Measurements from ENCODE around the gene PRTFDC1. TPM values are rescaled to one million over a fixed set of nuclear protein-coding genes. Genes with fewer than 3 reads are reported as not detected.

The PRTFDC1 gene
- total RNA-seq, 4 donors from 2014 or later: 0.31 to 5.4 (median 2.3) TPM; not detected in 1

DNA sequence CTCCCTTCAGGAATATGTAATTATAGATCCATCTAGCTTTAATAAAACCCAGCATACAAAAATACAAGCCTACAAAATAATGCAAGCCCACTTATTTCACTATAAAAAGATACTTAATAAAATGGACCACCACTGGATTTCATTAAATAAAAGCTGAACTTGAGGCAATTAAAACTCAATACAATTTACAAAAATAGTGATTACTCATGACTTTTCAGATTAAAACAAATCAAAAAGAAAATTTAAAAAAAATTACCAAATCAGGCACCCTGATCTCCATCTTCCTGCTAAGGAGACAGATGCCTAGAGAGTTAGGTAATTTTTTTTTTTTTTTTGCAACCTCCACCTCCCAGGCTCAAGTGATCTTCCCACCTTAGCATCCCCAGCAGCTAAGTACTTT lies 41.8 kb downstream of the PRTFDC1 start:
- TF ChIP-seq, protein P1, sequence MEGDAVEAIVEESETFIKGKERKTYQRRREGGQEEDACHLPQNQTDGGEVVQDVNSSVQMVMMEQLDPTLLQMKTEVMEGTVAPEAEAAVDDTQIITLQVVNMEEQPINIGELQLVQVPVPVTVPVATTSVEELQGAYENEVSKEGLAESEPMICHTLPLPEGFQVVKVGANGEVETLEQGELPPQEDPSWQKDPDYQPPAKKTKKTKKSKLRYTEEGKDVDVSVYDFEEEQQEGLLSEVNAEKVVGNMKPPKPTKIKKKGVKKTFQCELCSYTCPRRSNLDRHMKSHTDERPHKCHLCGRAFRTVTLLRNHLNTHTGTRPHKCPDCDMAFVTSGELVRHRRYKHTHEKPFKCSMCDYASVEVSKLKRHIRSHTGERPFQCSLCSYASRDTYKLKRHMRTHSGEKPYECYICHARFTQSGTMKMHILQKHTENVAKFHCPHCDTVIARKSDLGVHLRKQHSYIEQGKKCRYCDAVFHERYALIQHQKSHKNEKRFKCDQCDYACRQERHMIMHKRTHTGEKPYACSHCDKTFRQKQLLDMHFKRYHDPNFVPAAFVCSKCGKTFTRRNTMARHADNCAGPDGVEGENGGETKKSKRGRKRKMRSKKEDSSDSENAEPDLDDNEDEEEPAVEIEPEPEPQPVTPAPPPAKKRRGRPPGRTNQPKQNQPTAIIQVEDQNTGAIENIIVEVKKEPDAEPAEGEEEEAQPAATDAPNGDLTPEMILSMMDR (IDR thresholded peaks at IDR 0.05 in 4 of 5, conservative IDR thresholded peaks at IDR 0.05 in 1 of 5): no peak
- no peak for TF ChIP-seq POLR2A (IDR thresholded peaks at IDR 0.05)
- Histone ChIP-seq H3K9me3 (no peaks in the 10 kb centered on the region), H3K4me3 (no peak overlapping the region), H3K27ac (no peak overlapping the region), H3K27me3 (no peaks in the 10 kb centered on the region), H3K4me1 (no peaks in the 10 kb centered on the region), H3K36me3 (no peaks in the 10 kb centered on the region)
- ATAC-seq: no peak
- intact Hi-C loops (cut with DNase I; ENCODE audit: low total_unique reads) (no loop called here), in situ Hi-C loops (cut with MboI; ENCODE audit: low sequenced_read_pairs in 4 of 4) (no loop called here)
- DNase-seq: no peak

- H3K27ac ChIP-seq: no peak overlapping the region
- no peaks in the 10 kb centered on the region for H3K4me1 ChIP-seq
- no peak for TF ChIP-seq POLR2A (IDR thresholded peaks at IDR 0.05)
- TF ChIP-seq, protein P1 (IDR thresholded peaks at IDR 0.05 in 4 of 5, conservative IDR thresholded peaks at IDR 0.05 in 1 of 5): no peak
- DNase-seq (no peak), ATAC-seq (no peak)
- intact Hi-C loops (cut with DNase I; ENCODE audit: low total_unique reads) (no loop called here), in situ Hi-C loops (cut with MboI; ENCODE audit: low sequenced_read_pairs in 4 of 4) (no loop called here)
- no peak overlapping the region for H3K4me3 ChIP-seq
- no peaks in the 10 kb centered on the region for H3K36me3 ChIP-seq
- H3K9me3 ChIP-seq: no peaks in the 10 kb centered on the region
- H3K27me3 ChIP-seq: no peaks in the 10 kb centered on the region
These were observed 43.5 kb downstream of the PRTFDC1 start for GRCh38 chr10:24908793-24909423.

GRCh38 chr10:24907956-24908355 lies 44.5 kb downstream of the PRTFDC1 start:
- H3K9me3 ChIP-seq: no peaks in the 10 kb centered on the region
- TF ChIP-seq, protein P1 (IDR thresholded peaks at IDR 0.05 in 4 of 5, conservative IDR thresholded peaks at IDR 0.05 in 1 of 5): no peak
- TF ChIP-seq POLR2A (IDR thresholded peaks at IDR 0.05): no peak
- no peak overlapping the region for H3K4me3 ChIP-seq
- H3K27ac ChIP-seq: no peak overlapping the region
- no peaks in the 10 kb centered on the region for H3K27me3 ChIP-seq
- ATAC-seq (no peak), DNase-seq (no peak)
- intact Hi-C loops (cut with DNase I; ENCODE audit: low total_unique reads) (no loop called here), in situ Hi-C loops (cut with MboI; ENCODE audit: low sequenced_read_pairs in 4 of 4) (no loop called here)
- no peaks in the 10 kb centered on the region for H3K4me1 ChIP-seq
- no peaks in the 10 kb centered on the region for H3K36me3 ChIP-seq

DNA sequence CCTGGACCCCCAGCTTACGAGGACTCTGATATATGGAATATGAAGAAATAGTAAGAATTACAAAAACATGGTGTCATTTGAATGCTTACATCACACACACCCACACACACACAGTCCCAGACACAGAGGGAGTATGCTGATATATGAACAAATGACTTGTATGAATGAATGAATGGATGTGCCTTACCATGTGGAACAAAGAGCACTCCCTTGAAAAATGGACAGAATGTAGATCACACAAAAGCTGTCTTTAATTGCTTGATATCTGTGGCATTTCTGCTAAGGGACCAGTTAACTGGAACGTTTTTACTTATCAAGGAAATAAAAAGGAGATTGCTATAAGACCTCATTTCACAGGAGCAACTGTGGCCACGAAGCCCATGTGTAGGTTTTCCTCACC lies 46.0 kb downstream of the PRTFDC1 start:
- no peak overlapping the region for H3K27ac ChIP-seq
- intact Hi-C loops (cut with DNase I; ENCODE audit: low total_unique reads) (no loop called here), in situ Hi-C loops (cut with MboI; ENCODE audit: low sequenced_read_pairs in 4 of 4) (no loop called here)
- TF ChIP-seq, protein P1 (IDR thresholded peaks at IDR 0.05 in 4 of 5, conservative IDR thresholded peaks at IDR 0.05 in 1 of 5): no peak
- TF ChIP-seq POLR2A (IDR thresholded peaks at IDR 0.05): no peak
- no peaks in the 10 kb centered on the region for H3K36me3 ChIP-seq
- no peak for ATAC-seq
- no peaks in the 10 kb centered on the region for H3K27me3 ChIP-seq
- H3K9me3 ChIP-seq: no peaks in the 10 kb centered on the region
- H3K4me3 ChIP-seq: no peak overlapping the region
- peaks cover 0 to 13% of the 10 kb centered on the region in 2 donors for H3K4me1 ChIP-seq
- no peak for DNase-seq

- Histone ChIP-seq H3K9me3 (no peaks in the 10 kb centered on the region), H3K27ac (no peak overlapping the region), H3K36me3 (no peaks in the 10 kb centered on the region), H3K27me3 (no peaks in the 10 kb centered on the region), H3K4me3 (no peak overlapping the region), H3K4me1 (peaks cover 0 to 14% of the 10 kb centered on the region in 2 donors)
- ATAC-seq: no peak
- TF ChIP-seq, protein P1 (IDR thresholded peaks at IDR 0.05 in 4 of 5, conservative IDR thresholded peaks at IDR 0.05 in 1 of 5): no peak
- no peak for TF ChIP-seq POLR2A (IDR thresholded peaks at IDR 0.05)
- intact Hi-C loops (cut with DNase I; ENCODE audit: low total_unique reads): no loop called here
- DNase-seq: no peak
- in situ Hi-C loops (cut with MboI; ENCODE audit: low sequenced_read_pairs in 4 of 4): no loop called here
These were observed 47.6 kb downstream of the PRTFDC1 start for GRCh38 chr10:24904824-24905223.
